Activated CD4-positive, alpha-beta memory T cell treated with anti-CD3 and anti-CD28 coated beads, Interleukin-2, amount 10 ng/mL, durations not matched to agents 7 days and 5 days (primary cell): Measurements from ENCODE around the gene CROCC. TPM values are rescaled to one million over a fixed set of nuclear protein-coding genes. Genes with fewer than 3 reads are reported as not detected.
"Not testable (repeated sequence)": the region's sequence is repeated elsewhere in the genome, so short reads cannot be mapped to it uniquely, and the experiment has no call there.

Experiments
- CTCF ChIA-PET: fragments of 350-600 bp; sonication (Branson Sonifier 250); formaldehyde crosslinking; loops from one replicate; lab custom pipeline; 2021; ENCODE audit warnings: antibody characterized with exemption, inconsistent platforms; lab: Charles Lee
- POLR2A ChIA-PET: fragments of 350-600 bp; sonication (Branson Sonifier 250); formaldehyde crosslinking; loops from one replicate; lab custom pipeline; 2021; ENCODE audit warnings: antibody characterized with exemption; lab: Charles Lee
- DNase-seq: peaks from one replicate; pipeline ENCODE4 v3.0.0-alpha.2; 2020
- H3K27ac Mint-ChIP-seq: one replicate; pipeline ENCODE4 v1.8.0; 2021; ENCODE audit warnings: mild to moderate bottlenecking, mixed read lengths
- H3K27me3 Mint-ChIP-seq: one replicate; pipeline ENCODE4 v1.8.0; 2021; ENCODE audit warnings: mixed read lengths
- H3K36me3 Mint-ChIP-seq: one replicate; pipeline ENCODE4 v1.8.0; 2021; ENCODE audit warnings: low read depth, mixed read lengths
- H3K4me1 Mint-ChIP-seq: one replicate; pipeline ENCODE4 v1.8.0; 2021; ENCODE audit warnings: mixed read lengths
- H3K4me3 Mint-ChIP-seq: one replicate; pipeline ENCODE4 v1.8.0; 2021; ENCODE audit warnings: mild to moderate bottlenecking, mixed read lengths
- H3K9me3 Mint-ChIP-seq: one replicate; pipeline ENCODE4 v1.8.0; 2021; ENCODE audit warnings: mixed read lengths
- total RNA-seq, 2 experiments: library from RNA; stranded (reverse); gene quantifications; one replicate each; pipeline ENCODE4 v1.2.3, GENCODE V29; 2021

The CROCC gene, protein sequence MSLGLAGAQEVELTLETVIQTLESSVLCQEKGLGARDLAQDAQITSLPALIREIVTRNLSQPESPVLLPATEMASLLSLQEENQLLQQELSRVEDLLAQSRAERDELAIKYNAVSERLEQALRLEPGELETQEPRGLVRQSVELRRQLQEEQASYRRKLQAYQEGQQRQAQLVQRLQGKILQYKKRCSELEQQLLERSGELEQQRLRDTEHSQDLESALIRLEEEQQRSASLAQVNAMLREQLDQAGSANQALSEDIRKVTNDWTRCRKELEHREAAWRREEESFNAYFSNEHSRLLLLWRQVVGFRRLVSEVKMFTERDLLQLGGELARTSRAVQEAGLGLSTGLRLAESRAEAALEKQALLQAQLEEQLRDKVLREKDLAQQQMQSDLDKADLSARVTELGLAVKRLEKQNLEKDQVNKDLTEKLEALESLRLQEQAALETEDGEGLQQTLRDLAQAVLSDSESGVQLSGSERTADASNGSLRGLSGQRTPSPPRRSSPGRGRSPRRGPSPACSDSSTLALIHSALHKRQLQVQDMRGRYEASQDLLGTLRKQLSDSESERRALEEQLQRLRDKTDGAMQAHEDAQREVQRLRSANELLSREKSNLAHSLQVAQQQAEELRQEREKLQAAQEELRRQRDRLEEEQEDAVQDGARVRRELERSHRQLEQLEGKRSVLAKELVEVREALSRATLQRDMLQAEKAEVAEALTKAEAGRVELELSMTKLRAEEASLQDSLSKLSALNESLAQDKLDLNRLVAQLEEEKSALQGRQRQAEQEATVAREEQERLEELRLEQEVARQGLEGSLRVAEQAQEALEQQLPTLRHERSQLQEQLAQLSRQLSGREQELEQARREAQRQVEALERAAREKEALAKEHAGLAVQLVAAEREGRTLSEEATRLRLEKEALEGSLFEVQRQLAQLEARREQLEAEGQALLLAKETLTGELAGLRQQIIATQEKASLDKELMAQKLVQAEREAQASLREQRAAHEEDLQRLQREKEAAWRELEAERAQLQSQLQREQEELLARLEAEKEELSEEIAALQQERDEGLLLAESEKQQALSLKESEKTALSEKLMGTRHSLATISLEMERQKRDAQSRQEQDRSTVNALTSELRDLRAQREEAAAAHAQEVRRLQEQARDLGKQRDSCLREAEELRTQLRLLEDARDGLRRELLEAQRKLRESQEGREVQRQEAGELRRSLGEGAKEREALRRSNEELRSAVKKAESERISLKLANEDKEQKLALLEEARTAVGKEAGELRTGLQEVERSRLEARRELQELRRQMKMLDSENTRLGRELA (N-terminal part only)
- 10 to 100 TPM; 18.3 to 18.8 TPM for total RNA-seq

GRCh38 chr1:16921391-16922185, at the start of gene CROCC:
CROCC (plus strand) TSS chr1:16921931; CDS start chr1:16922019, 88 bp downstream.
- no peaks in the 10 kb centered on the region for H3K36me3 Mint-ChIP-seq
- peak within 1 kb of the TSS; percentile 36 for H3K4me3 Mint-ChIP-seq
- peaks cover 19% of the 10 kb centered on the region for H3K4me1 Mint-ChIP-seq
- DNase-seq, result peak; percentile 52
- POLR2A ChIA-PET, result interaction anchor here (6.2 kb wide), 1 partner anchor 17 kb away, joined by 35 read pairs; no protein-coding TSS in a partner anchor
- H3K9me3 Mint-ChIP-seq, result no peaks in the 10 kb centered on the region
- H3K27me3 Mint-ChIP-seq, result peaks cover 3% of the 10 kb centered on the region
- CTCF ChIA-PET, result interaction anchor here (1.0 kb wide), 1 partner anchor 301 kb away, joined by 5 read pairs; no protein-coding TSS in a partner anchor
- H3K27ac Mint-ChIP-seq, result no peak within 1 kb of the TSS

- H3K4me3 Mint-ChIP-seq, H3K36me3 Mint-ChIP-seq, H3K27ac Mint-ChIP-seq, CTCF ChIA-PET, H3K9me3 Mint-ChIP-seq, POLR2A ChIA-PET, H3K4me1 Mint-ChIP-seq, DNase-seq: not testable (repeated sequence)
- H3K27me3 Mint-ChIP-seq, result peaks cover 50% of the 10 kb centered on the region
Measured at GRCh38 chr1:16872152-16873075, 49.3 kb upstream of the CROCC start.

DNA sequence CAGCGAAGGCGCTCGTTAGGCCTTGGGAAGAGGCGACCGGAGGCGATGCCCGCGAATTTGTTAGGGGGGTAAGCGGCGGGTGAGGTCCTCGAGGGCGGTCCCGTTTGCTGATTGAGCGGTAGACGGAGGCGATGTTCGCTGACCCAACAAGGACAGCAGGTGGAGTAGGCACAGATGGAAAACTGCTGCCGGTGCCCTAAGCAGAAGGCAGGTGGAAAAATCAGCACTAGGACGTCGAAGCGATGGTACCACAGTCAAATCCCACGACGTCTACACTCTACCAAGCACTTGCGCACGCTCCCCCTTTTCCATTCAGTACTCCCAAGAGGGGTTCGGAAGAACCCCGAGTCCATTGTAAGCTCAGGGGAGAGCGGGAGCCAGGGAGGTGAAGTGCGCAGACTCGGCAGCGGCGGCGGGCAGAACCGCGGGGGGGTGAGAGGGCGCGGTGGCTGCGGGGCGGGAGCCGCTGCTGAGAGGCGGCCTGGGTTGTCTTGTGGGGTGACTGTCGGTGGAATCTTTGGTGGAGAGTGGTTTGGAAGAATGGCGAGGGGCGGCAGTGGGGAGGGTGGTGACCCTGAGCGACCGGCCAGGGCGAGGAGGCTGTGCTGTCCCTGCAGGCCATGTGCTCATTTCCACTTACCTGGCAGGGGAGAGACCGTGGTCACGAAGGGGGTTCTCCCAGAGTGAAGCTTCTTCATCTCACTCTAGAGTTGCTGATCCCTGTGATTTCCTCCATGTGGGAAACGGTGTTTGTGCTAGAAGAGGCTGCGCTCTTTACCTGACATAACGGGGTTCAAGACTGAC, 48.5 kb upstream of the CROCC start:
- H3K27ac Mint-ChIP-seq, H3K4me1 Mint-ChIP-seq, POLR2A ChIA-PET, CTCF ChIA-PET, H3K9me3 Mint-ChIP-seq, H3K36me3 Mint-ChIP-seq, H3K4me3 Mint-ChIP-seq, DNase-seq: not testable (repeated sequence)
- H3K27me3 Mint-ChIP-seq, result peaks cover 50% of the 10 kb centered on the region

DNA sequence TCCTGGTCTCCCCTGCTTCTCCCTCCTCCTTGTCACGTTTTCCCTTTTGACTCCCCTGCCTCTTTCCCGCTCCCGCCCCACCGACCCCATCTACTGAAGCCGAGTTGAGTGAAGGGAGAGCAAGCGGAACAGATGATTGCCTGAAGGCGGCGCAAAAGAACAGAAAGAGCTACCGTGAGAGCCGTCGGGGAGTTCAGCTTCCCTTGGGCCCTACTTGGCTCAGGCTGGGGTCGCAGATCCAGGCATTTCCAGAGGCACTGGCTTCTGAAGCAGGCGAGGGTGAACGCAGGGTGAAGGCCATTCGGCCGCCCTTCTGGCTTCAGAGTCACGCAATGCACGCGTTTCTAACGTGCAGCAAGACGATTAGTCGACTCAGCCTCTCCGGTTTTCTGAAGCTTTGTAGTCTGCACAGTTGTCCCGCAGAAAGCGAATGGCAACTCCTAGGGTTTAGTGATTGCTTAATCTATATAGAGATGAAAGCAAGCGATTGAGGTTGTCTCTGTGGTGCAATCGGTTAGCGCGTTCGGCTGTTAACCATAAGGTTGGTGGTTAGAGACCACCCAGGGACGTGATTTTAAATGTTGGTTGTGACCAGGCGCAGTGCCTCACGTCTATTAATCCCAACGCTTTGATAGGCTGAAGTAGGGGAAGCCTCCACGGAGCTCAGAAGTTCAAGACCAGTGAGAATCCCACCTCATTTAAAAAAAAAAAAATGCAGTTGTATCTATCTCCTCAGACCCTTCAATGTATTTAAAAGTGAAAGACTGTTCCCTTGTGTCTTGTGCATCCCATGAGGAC, 46.6 kb upstream of the CROCC start:
- POLR2A ChIA-PET, H3K27ac Mint-ChIP-seq, H3K36me3 Mint-ChIP-seq, H3K4me1 Mint-ChIP-seq, H3K9me3 Mint-ChIP-seq, DNase-seq, CTCF ChIA-PET, H3K4me3 Mint-ChIP-seq: not testable (repeated sequence)
- H3K27me3 Mint-ChIP-seq, result peaks cover 55% of the 10 kb centered on the region

- H3K4me3 Mint-ChIP-seq, H3K27ac Mint-ChIP-seq, POLR2A ChIA-PET, H3K4me1 Mint-ChIP-seq, H3K9me3 Mint-ChIP-seq, H3K36me3 Mint-ChIP-seq, DNase-seq: not testable (repeated sequence)
- peaks cover 63% of the 10 kb centered on the region for H3K27me3 Mint-ChIP-seq
- CTCF ChIA-PET, result interaction anchor here (0.7 kb wide), 1 partner anchor 688 kb away, joined by 3 read pairs; no protein-coding TSS in a partner anchor
Measured at GRCh38 chr1:16881742-16882141, 40.0 kb upstream of the CROCC start.

DNA sequence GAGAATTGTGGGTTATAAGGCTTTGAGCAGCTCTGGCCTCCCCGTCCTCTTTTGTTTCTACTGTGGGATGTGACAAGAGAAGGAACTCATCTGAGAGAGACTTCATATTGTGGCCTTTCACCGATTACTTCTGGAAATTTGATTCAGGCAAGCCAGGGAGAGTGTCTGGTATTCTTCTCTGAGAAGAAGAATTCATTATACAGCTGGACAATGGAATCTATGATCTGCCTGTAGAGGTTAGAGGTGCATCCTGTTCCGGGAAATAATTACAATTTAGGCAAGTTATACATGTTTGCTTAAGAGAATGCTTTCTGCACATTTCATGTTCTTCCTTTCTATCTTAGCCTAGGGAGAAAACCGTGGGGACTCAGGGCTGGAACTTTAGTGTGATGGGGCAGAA, 38.7 kb upstream of the CROCC start:
- DNase-seq, result no peak
- ChIA-PET CTCF (no interaction called here), POLR2A (interaction anchor here (2.3 kb wide), 1 partner anchor 22 kb away, joined by 7 read pairs; no protein-coding TSS in a partner anchor)
- H3K36me3 Mint-ChIP-seq, result no peaks in the 10 kb centered on the region
- no peaks in the 10 kb centered on the region for H3K4me1 Mint-ChIP-seq
- peaks cover 71% of the 10 kb centered on the region for H3K27me3 Mint-ChIP-seq
- H3K27ac Mint-ChIP-seq, result no peak overlapping the region
- H3K9me3 Mint-ChIP-seq, result no peaks in the 10 kb centered on the region
- no peak overlapping the region for H3K4me3 Mint-ChIP-seq

DNA sequence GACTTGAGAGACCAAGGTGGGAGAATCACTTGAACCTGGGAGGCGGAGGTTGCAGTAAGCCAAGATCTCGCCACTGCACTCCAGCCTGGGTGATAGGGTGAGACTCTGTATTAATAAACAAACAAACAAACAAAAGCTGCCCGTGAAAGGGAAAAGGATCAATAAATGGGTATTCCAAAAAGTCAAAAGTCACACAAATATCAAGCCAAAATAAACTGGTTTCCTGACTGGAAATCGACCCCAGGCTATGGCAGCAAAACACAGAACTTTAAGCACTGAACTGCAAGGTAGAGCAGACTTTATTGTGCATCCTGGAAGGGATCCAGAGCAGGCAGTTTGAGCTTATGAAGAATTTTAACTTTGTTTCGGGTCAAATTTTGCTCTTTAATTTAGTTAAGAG, 37.2 kb upstream of the CROCC start:
- H3K9me3 Mint-ChIP-seq, DNase-seq, CTCF ChIA-PET, H3K27ac Mint-ChIP-seq, H3K4me1 Mint-ChIP-seq, H3K36me3 Mint-ChIP-seq, H3K4me3 Mint-ChIP-seq: not testable (repeated sequence)
- POLR2A ChIA-PET, result interaction anchor here (2.3 kb wide), 1 partner anchor 20 kb away, joined by 7 read pairs; no protein-coding TSS in a partner anchor
- peaks cover 78% of the 10 kb centered on the region for H3K27me3 Mint-ChIP-seq

GRCh38 chr1:16886860-16887605, 34.7 kb upstream of the CROCC start:
- ChIA-PET CTCF (interaction anchor here (1.3 to 1.6 kb wide), 2 partner anchors 74 to 266 kb away, joined by 3 to 4 read pairs; no protein-coding TSS in a partner anchor), POLR2A (interaction anchor here (1.0 to 8.4 kb wide), 3 partner anchors 10 to 373 kb away, joined by 3 to 75 read pairs (median 8); partner anchors contain the start of gene RNU1-1)
- Mint-ChIP-seq H3K27ac (no peak overlapping the region), H3K9me3 (no peaks in the 10 kb centered on the region), H3K4me3 (no peak overlapping the region), H3K36me3 (no peaks in the 10 kb centered on the region), H3K27me3 (peaks cover 83% of the 10 kb centered on the region), H3K4me1 (peaks cover 16% of the 10 kb centered on the region)
- DNase-seq, result no peak
